Inflammatory macrophage treated with lipopolysaccharide for 4 hours (primary cell): ENCODE measurements around the gene CACTIN.
A peak's percentile ranks its signal among the peaks of the same experiment; 100 is the strongest.

Experiments used
- DNase-seq: peaks from one replicate; pipeline ENCODE4 v3.0.0-alpha.2; 2020

The CACTIN gene

GRCh38 chr19:3623716-3624115 is 2.9 kb downstream of the CACTIN start:
- no peak for DNase-seq

- no peak for DNase-seq
These were observed 4.4 kb downstream of the CACTIN start for GRCh38 chr19:3622224-3622623.

DNA sequence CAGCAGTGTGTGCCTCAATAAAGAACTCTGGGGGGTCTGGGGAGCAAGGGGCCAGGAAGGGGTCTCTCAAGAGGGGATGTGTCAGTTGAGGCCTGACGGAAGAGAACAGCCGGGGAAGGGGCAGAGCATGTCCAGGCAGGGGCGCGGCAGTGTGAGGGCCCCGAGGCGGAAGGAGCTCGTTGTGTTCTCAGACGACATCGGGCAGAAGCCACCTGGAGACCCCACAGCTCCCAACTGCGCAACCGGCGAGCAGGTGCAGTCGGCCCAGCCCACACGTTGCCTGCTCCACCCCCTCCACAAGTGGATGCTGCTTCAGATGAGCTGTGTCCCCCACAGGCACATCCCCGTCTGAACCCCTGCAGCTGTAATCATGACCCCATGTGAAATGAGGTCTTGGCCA is 4.9 kb downstream of the CACTIN start:
- DNase-seq = no peak

GRCh38 chr19:3620817-3621547 is 5.6 kb downstream of the CACTIN start:
- no peak for DNase-seq

DNA sequence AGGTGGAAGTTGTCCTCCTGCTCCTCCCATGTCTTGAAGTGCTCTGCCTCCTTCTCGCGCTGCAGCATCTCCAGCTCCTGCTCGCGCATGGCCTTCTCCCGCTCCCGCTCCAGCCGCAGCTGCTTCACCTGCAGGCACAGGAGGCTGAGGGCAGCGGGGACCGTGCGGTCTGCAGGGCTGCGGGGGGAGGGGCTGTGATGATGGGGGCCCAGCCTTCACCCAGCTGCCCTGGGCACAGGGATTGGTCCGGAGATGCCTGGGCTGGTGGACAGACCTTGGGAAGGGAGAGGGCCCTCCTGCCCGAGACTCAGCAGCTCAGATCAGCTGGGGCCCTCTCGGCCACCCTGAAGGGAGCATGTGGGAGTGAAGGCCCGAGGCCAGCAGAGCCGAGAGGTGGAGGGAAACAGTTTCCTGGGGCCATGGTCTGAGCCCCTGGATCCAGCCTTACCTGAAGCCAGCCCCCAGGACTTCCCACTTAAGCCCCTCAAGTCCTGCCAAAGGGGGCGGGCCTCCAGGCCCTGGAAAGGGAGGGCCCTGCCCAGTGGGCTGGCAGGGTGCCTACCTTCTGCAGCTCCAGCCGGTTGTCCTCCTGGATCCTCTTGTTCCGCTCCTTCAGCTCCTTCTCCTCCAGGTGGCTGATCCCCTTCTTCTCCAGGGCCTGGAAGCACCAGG is 6.3 kb downstream of the CACTIN start:
- DNase-seq = no peak

DNA sequence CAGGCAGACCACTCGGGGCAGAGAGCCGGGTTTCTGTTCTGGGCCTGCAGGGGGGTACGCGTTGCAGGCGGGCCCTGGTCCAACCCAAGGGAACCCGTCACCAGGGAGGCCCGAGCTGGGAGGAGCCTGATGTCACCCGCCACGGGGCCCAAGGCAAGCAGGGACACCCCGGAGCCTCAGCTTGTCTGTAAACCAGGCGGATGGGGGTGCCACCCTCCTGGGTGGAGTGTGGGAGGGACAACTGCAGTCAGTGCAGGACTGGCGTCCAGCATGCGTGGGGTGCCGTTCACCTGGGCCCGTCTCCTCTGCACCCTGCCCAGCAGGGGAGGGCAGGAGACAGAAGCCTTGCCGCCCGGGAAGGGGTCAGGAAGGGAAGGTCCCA is 7.0 kb downstream of the CACTIN start:
- no peak for DNase-seq

- DNase-seq = no peak
These were observed 7.6 kb downstream of the CACTIN start for GRCh38 chr19:3618811-3619630.

DNA sequence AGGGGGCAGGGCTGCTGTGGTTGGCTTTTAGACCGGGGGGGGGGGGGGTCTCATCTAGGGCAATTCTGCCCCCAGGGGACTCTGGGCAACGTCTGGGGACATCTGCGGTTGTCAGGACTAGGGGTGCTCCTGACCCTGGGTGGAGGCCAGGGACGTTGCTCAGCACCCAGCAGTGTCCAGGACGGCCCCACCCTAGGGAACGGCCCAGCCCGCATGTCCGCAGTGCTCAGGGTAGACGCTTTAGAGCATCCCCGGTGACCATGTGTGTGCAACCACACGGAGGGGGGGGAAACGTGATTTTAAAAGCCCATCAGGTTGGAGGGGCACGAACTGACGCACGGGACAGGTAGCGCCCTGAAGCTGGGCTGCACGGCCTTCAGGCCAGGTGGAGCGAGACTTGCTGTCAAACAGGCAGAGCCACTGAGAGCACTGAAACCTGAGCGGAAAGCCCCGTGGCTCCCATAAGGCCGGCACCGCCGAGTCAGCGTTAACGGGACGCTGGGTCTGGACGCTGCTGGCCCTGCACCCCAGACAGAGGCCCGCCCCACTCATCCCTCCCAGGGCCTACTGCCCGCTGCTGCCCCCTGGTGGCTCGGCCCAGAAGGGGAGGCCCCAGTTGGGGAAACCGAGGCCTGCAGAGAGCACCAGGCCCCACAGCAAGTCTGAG is 8.3 kb downstream of the CACTIN start:
- DNase-seq = peak; percentile 63

DNA sequence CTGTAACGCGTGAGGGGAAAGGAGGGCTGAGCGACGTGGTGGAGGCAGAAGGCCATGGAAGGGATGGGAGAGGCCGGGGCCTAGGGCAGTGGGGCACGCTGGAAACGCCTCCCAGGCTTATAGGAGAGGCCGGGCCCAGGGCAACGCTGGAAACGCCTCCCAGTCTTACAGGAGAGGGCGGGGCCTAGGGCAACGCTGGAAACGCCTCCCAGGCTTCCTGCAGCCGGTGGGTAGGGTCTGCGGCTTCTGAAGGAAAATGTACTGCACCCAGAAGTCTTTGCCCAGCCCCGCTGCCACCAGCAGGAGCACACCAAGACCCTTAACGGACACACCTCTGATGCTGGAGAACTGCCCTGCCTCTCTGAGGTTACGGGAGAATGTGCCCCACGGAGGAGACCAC is 9.1 kb downstream of the CACTIN start:
- DNase-seq = no peak

- no peak for DNase-seq
These were observed 11.0 kb downstream of the CACTIN start for GRCh38 chr19:3615524-3616135.

DNA sequence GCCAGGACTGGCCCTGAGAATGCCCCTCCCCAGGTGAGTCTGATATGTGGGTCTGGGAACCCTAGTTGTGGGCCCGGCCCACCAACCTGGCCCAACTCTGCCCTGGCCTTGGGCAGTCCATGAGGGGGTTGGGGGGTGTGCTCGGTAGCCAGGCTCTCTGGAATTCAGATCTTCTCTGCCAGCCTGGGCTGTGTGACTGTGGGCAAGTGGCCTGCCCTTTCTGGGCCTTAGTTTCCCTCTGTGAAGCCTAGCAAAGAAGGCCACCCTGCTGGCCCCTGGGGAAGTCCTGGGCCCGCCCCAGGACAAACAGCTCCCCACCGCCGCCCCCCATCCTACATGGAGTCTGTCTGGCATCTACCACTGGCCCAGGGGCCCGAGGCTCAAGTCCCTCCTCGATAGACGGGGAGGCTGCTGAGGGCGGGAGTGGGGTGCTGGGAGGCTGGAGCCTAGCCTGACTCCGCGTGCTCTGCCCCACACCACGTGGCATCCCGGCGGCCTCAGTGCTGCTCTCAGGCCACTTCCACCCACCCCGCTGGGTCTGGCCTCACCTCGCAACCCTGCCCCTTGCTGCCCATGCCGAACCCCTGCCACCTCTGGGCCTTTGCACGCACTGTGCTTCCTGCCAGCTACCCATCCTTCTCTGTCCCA is 11.6 kb downstream of the CACTIN start:
- no peak for DNase-seq

GRCh38 chr19:3613818-3614661 is 12.6 kb downstream of the CACTIN start:
- DNase-seq = no peak

DNA sequence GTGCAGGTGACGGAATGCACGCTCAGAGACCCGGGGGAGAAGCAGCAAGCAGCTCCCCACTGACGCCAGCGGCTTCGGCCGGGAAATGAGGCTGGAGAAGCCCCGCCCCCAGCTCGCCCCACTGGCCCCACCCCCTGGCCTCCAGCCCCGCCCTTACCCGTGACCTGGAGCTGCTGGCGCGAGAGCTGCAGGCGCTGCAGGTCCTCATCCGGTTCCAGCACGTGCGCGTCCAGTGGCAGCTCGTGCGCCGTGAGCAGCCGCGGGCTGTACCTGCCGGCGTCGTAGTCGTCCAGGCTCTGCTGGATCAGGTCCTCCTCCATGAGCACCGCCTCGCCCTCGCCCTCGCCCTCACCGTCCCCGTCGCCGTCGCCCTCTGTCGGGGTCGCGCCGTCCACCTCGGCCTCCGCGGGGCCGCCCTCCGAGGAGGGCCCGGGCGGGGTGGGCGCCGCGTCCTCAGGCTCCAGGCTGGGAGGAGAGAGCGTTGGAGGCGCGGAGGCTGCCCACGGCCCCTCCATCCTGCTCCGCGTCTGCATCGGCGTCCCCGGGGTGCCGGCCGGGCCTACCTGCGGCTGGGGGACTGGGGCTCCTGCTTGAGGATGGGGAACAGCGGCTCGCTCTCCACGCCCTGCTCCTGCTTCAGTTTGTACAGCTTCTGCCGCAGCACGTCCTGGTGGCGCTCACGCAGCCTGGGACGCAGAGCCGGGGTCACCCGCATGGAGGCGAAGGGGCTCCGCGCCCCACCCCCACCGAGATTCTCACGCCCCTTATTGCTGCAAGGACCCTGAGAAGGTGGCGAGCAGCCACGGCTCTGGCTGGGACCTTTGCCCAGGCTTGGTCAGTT is 13.5 kb downstream of the CACTIN start:
- no peak for DNase-seq

DNA sequence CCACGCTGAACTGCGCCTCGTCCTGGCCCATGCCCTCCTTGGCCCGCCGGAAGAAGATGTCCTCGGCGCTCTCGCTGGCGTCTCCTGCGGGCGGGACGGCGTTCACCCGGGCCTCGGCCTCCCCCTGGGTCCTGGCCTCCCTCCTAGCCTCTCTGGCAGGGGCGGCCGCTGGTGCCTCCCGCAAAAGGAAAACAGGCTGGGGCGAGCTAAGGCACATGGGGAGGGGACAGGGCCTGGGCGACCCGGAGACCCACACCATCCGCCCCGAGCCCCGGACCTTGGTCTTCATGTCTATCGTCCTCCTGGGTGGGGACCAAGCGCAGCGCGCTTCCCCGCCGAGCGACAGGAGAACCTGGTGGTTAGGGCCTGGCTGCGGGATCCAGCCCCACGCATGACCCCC is 14.3 kb downstream of the CACTIN start:
- no peak for DNase-seq

- no peak for DNase-seq
These were observed 14.7 kb downstream of the CACTIN start for GRCh38 chr19:3611841-3612240.

DNA sequence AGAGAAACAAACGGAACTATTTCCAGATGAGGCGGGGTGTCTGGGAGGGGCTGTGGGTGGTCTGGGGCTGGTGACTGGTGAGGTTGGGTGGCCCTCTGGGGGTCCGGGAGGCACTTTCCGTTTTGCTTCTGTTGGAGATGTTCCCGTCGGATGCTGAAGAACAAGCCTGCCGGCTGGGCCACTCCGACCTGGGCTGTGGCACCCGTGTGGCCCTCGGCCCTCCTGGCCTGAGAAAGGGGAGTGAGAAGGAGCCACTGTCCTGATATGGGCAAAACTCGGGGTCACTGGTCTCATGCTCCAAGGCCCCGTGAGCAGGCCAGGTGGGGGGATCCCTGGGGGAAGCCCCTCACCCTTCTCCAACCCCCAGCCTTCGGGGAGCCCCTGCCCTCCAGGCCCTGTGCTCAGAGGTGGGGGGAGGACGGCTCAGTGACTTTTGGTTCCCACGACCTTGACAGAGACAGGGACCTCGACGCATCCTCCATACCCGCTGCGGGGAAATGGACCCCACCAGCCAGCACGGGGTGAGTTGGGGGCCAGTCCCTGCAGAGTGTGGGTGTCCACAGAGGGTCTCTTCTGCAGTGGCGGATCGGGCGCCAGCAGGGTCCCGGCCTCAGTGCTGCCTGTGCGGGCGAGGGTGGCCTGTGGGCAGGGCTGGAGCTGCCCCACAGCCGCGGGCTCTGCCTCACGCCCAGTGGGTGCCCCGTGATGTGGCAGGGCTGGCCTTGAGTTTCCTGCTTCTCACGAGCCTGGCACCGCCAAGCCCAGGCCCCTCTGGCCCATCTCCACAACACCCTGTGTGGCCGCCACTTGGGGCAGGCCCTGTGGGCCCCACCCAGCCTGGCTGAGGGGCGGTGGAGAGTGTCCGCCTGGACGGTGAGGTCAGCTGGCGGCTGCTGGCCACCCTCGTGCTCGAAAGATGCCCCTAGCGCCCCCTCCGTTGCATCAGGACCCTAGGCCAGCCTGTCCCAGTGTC is 15.6 kb downstream of the CACTIN start:
- no peak for DNase-seq

- no peak for DNase-seq
These were observed 16.5 kb downstream of the CACTIN start for GRCh38 chr19:3609779-3610719.

DNA sequence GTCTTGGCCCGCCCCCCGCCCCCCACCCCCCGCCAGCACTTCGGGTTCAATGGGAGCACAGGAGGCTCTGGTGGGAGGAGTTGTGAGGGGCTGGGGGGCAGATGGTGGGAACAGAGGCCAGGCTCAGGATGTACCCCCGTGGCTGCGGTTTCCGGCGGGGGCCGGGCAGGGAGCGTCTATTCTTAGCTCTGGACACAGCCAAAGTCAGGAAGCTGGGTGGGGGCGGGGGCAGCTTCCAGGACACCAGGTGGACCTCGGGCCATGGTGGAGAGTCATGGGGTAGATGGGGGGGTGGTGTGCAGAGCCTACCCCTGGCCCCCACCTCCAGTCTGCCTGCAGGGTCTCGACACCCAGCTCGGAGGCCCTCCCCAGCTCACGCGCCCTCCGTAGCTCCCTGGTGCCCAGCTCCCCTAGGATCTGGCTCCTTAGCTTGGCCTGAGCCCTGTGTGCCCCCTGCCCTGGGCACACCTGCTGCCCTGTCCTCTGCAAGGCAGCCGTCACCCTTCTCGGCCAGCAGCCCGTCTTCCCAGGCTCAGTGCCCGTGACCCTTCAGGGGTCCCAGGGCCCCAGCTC is 17.8 kb downstream of the CACTIN start:
- no peak for DNase-seq
